Globus pallidus (tissue), 1 donor: ENCODE measurements around the gene TAT.
"Not testable (repeated sequence)": the region's sequence is repeated elsewhere in the genome, so short reads cannot be mapped to it uniquely, and the experiment has no call there.

Experiments
- DNase-seq: peaks from one replicate; pipeline ENCODE4 v3.0.0-alpha.2; 2015; ENCODE audit warnings: low spot score

The TAT gene

GRCh38 chr16:71576971-71577370 lies at the start of gene TAT:
TAT (minus strand) TSS chr16:71577092; CDS start chr16:71576415, 677 bp downstream.
- DNase-seq: no peak

- no peak for DNase-seq
Measured at GRCh38 chr16:71626018-71626857, 49.3 kb upstream of the TAT start, which contains the start of gene MARVELD3. MARVELD3 (plus strand) TSS chr16:71626184; CDS start chr16:71626230, 46 bp downstream.

GRCh38 chr16:71625113-71625850 lies 48.4 kb upstream of the TAT start:
- no peak for DNase-seq

GRCh38 chr16:71623597-71623996 lies 46.7 kb upstream of the TAT start:
- DNase-seq: no peak

GRCh38 chr16:71622088-71622487 lies 45.2 kb upstream of the TAT start:
- DNase-seq: no peak

GRCh38 chr16:71618429-71618828 lies 41.5 kb upstream of the TAT start:
- no peak for DNase-seq

GRCh38 chr16:71614956-71615355 lies 38.1 kb upstream of the TAT start:
- not testable (repeated sequence) for DNase-seq

GRCh38 chr16:71610936-71611871 lies 34.3 kb upstream of the TAT start:
- peak; percentile 38 for DNase-seq

GRCh38 chr16:71610447-71610846 lies 33.6 kb upstream of the TAT start:
- no peak for DNase-seq

GRCh38 chr16:71609066-71609465 lies 32.2 kb upstream of the TAT start:
- no peak for DNase-seq

GRCh38 chr16:71600822-71601221 lies 23.9 kb upstream of the TAT start:
- DNase-seq: peak; percentile 31

GRCh38 chr16:71598426-71598825 lies 21.5 kb upstream of the TAT start:
- DNase-seq: not testable (repeated sequence)

GRCh38 chr16:71595340-71595826 lies 18.5 kb upstream of the TAT start:
- not testable (repeated sequence) for DNase-seq

GRCh38 chr16:71594000-71594646 lies 17.2 kb upstream of the TAT start:
- no peak for DNase-seq

GRCh38 chr16:71593048-71593999 lies 16.4 kb upstream of the TAT start:
- DNase-seq: no peak

- DNase-seq: no peak
Measured at GRCh38 chr16:71591917-71592316, 15.0 kb upstream of the TAT start.

- no peak for DNase-seq
Measured at GRCh38 chr16:71590584-71590983, 13.7 kb upstream of the TAT start.

GRCh38 chr16:71590071-71590470 lies 13.2 kb upstream of the TAT start:
- not testable (repeated sequence) for DNase-seq

GRCh38 chr16:71589334-71589733 lies 12.4 kb upstream of the TAT start:
- DNase-seq: not testable (repeated sequence)

- no peak for DNase-seq
Measured at GRCh38 chr16:71585318-71585703, 8.4 kb upstream of the TAT start.
